GM21447 (cell line): ENCODE measurements around the gene DNAJB13.

ENCODE experiments used
- ATAC-seq: cut with Tn5 transposase; IDR thresholded peaks from one replicate; pipeline ENCODE4 v1.9.1; 2021; ENCODE audit not compliant: unreplicated experiment

Gene DNAJB13

GRCh38 chr11:73949912-73950311 is 914 bp upstream of the DNAJB13 start:
- ATAC-seq, result no peak

GRCh38 chr11:73951797-73952196 is 971 bp downstream of the DNAJB13 start:
- ATAC-seq, result no peak

- no peak for ATAC-seq
These were observed 6.2 kb downstream of the DNAJB13 start for GRCh38 chr11:73956876-73957653.

- ATAC-seq, result no peak
These were observed 7.0 kb downstream of the DNAJB13 start for GRCh38 chr11:73957654-73958361.

GRCh38 chr11:73958521-73959141 is 7.8 kb downstream of the DNAJB13 start:
- ATAC-seq, result no peak

GRCh38 chr11:73961321-73961720 is 10.5 kb downstream of the DNAJB13 start:
- no peak for ATAC-seq

GRCh38 chr11:73962101-73962705 is 11.4 kb downstream of the DNAJB13 start:
- ATAC-seq, result no peak

GRCh38 chr11:73963861-73964260 is 13.0 kb downstream of the DNAJB13 start:
- ATAC-seq, result no peak

GRCh38 chr11:73965076-73965763 is 14.4 kb downstream of the DNAJB13 start:
- ATAC-seq, result no peak

- ATAC-seq, result no peak
These were observed 14.9 kb downstream of the DNAJB13 start for GRCh38 chr11:73965764-73966121.

- no peak for ATAC-seq
These were observed 17.6 kb downstream of the DNAJB13 start for GRCh38 chr11:73968356-73968966.

- no peak for ATAC-seq
These were observed 18.3 kb downstream of the DNAJB13 start for GRCh38 chr11:73969091-73969490.

- no peak for ATAC-seq
These were observed 19.4 kb downstream of the DNAJB13 start for GRCh38 chr11:73969991-73970800.

GRCh38 chr11:73971175-73971719 is 20.4 kb downstream of the DNAJB13 start:
- ATAC-seq, result no peak

- no peak for ATAC-seq
These were observed 21.4 kb downstream of the DNAJB13 start for GRCh38 chr11:73972187-73972586.

GRCh38 chr11:73972620-73973449 is 22.0 kb downstream of the DNAJB13 start:
- no peak for ATAC-seq

GRCh38 chr11:73974604-73975478 is 24.0 kb downstream of the DNAJB13 start:
- ATAC-seq, result no peak

GRCh38 chr11:73975479-73975757 is 24.6 kb downstream of the DNAJB13 start:
- ATAC-seq, result no peak
